HAP-1 (cell line): ENCODE measurements around the gene MAP7D3.
A peak's percentile ranks its signal among the peaks of the same experiment; 100 is the strongest.
"Not testable (repeated sequence)": the region's sequence is repeated elsewhere in the genome, so short reads cannot be mapped to it uniquely, and the experiment has no call there.

Experiments used
- DNase-seq, 2 experiments: peaks; one replicate each; pipeline ENCODE4 v3.0.0-alpha.2; 2016 to 2020; ENCODE audit warnings: low spot score in 2 of 2
- H3K27me3 ChIP-seq: fragments of 250-450 bp; sonication (Bioruptor Pico); 2 replicates; pipeline ENCODE4 v1.5.1; 2020; ENCODE audit warnings: low read depth, mild to moderate bottlenecking, moderate library complexity
- H3K36me3 ChIP-seq: fragments of 250-450 bp; sonication (Bioruptor Pico); replicated peaks from 2 replicates; pipeline ENCODE4 v1.5.1; 2020; ENCODE audit warnings: mild to moderate bottlenecking
- H3K4me1 ChIP-seq: fragments of 250-450 bp; sonication (Bioruptor Pico); 2 replicates; pipeline ENCODE4 v1.5.1; 2020; ENCODE audit warnings: mild to moderate bottlenecking
- H3K4me3 ChIP-seq: fragments of 250-450 bp; sonication (Bioruptor Pico); 2 replicates; pipeline ENCODE4 v1.5.1; 2020; ENCODE audit warnings: mild to moderate bottlenecking, moderate library complexity
- H3K9me3 ChIP-seq: fragments of 250-450 bp; sonication (Bioruptor Pico); 2 replicates; pipeline ENCODE4 v1.5.1; 2020; ENCODE audit warnings: mild to moderate bottlenecking, moderate library complexity
- in situ Hi-C: fragments of 300-500 bp; cut with MboI; formaldehyde crosslinking; loops from 3 replicates; pipeline ENCODE4 v1.14.3; 2020; ENCODE audit warnings: low sequenced_read_pairs, inconsistent platforms, mixed read lengths

The MAP7D3 gene, protein sequence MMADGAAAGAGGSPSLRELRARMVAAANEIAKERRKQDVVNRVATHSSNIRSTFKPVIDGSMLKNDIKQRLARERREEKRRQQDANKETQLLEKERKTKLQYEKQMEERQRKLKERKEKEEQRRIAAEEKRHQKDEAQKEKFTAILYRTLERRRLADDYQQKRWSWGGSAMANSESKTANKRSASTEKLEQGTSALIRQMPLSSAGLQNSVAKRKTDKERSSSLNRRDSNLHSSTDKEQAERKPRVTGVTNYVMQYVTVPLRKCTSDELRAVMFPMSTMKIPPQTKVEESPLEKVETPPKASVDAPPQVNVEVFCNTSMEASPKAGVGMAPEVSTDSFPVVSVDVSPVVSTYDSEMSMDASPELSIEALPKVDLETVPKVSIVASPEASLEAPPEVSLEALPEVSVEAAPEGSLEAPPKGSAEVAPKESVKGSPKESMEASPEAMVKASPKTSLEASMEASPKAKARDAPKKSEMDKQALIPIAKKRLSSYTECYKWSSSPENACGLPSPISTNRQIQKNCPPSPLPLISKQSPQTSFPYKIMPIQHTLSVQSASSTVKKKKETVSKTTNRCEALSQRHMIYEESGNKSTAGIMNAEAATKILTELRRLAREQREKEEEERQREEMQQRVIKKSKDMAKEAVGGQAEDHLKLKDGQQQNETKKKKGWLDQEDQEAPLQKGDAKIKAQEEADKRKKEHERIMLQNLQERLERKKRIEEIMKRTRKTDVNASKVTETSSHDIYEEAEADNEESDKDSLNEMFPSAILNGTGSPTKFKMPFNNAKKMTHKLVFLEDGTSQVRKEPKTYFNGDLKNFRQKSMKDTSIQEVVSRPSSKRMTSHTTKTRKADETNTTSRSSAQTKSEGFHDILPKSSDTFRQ

DNA sequence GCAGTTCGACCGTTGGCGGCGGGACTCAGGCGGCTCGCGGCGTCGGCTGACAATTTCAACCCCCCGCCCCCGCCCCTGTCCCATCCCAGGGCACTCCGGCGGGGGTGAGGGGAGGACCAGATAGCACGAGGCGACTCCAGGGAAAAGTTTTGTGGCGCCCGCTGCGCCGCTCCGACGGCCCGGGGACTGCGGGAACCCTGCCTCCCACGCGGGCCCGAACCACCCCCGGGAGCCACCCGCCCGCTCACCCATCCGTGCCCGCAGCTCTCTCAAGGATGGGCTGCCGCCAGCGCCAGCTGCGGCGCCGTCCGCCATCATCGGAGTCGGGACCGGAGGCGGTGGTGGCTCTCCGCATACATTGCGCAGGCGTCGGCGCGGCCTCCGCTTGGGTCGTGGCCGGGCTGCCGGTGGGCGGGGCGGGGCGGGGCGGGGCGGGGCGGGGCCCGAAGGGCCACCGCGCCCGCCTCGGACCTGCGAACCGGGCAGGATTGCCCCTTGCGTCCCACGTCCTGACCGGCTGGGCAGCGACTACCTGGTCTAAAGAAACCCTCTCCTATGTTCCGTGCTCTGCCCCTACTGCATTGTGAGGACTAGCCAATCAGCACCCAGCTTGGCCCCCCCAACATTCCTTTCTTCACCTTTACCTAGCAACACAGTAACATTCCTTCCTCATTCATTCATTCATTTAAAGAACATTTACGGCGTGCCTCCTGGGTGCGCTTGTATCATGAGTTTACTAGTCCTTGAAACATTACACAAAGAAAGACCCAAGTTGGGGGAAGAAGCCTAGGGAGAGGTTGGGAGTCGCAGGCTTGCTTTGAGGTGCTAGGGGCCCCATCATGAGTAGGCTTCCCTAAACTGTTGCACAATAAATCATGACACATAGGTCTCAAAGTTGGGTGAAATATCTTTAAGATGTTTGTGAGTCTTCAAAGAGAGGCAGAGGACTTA, at the start of gene MAP7D3:
TSS of gene MAP7D3 (minus strand) at position 360 of the 951 bp plus-strand sequence. CDS start at position 318, 42 bp downstream.
- H3K27me3 ChIP-seq: no peaks in the 10 kb centered on the region
- in situ Hi-C loops: no loop called here
- DNase-seq: peak; percentile 72 to 84

DNA sequence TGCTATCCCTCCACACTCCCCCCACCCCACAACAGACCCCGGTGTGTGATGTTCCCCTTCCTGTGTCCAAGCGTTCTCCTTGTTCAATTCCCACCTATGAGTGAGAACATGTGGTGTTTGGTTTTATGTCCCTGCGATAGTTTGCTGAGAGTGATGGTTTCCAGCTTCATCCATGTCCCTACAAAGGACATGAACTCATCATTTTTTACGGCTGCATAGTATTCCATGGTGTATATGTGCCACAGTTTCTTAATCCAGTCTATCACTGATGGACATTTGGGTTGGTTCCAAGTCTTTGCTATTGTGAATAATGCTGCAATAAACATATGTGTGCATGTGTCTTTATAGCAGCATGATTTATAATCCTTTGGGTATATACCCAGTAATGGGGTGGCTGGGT, 49.5 kb upstream of the MAP7D3 start, which contains the start of gene ADGRG4:
TSS of gene ADGRG4 (plus strand) at position 243 of the 400 bp plus-strand sequence. CDS start 7,815 bp downstream, outside the sequence.
- H3K4me1 ChIP-seq, in situ Hi-C loops, H3K4me3 ChIP-seq, H3K9me3 ChIP-seq, H3K27me3 ChIP-seq, H3K36me3 ChIP-seq, DNase-seq: not testable (repeated sequence)

More for the DNA sequence above, at the start of gene MAP7D3:
- Histone ChIP-seq H3K9me3 (no peaks in the 10 kb centered on the region), H3K4me1 (peaks cover 20% of the 10 kb centered on the region), H3K36me3 (no peaks in the 10 kb centered on the region; the same call in 1 of the 2 replicates), H3K4me3 (peak within 1 kb of the TSS; percentile 83)

DNA sequence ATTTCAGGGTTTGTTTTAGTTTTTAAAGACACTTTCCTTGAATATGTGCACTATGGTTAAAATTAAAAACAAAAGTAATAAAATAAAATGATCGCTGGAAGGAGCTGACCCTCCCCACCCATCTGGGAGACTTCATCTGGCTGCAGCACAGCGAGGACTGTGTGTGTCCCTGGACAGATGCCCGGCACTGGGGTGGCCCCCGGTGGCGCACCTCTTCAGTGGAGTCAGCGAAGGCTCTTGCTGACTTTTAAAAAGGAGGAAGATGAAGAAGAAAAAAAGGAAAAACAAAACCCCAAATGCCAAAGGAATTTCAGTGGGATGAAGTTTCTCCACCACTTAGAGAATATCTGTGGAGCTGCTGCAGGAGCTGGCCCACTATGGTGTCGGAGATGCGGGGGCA, 44.2 kb upstream of the MAP7D3 start:
- H3K36me3 ChIP-seq: no peaks in the 10 kb centered on the region
- in situ Hi-C loops: no loop called here

DNA sequence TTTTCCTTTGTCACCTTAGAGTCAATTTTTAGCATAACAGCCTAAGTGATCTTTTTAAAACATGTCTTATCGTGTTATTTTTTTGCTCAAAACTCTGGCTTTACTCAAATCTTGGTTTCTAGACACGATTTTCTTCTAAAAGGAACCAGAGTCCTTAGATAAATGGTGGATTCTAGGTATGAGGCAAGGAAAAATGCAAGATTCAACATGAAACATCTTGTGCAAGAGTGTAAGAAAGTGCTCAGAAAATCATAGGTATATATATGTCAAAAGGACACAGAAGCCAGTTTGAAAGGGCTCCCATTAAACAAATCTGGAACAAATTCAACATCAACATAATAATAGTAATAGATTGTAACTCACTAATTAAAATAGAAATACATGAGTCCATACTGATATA, 41.5 kb upstream of the MAP7D3 start:
- Histone ChIP-seq H3K9me3 (no peaks in the 10 kb centered on the region), H3K4me3 (no peak overlapping the region), H3K27me3 (0 out of 2 replicates have a peak, but pooled peaks cover 3% of the 10 kb centered on the region), H3K4me1 (no peaks in the 10 kb centered on the region), H3K36me3 (no peaks in the 10 kb centered on the region)
- in situ Hi-C loops: no loop called here
- DNase-seq: no peak

More for the DNA sequence above, 44.2 kb upstream of the MAP7D3 start:
- Histone ChIP-seq H3K4me1 (no peaks in the 10 kb centered on the region), H3K4me3 (no peak overlapping the region), H3K27me3 (0 out of 2 replicates have a peak, but pooled peaks cover 3% of the 10 kb centered on the region), H3K9me3 (no peaks in the 10 kb centered on the region; the same call in 1 of the 2 replicates)
- DNase-seq: no peak

DNA sequence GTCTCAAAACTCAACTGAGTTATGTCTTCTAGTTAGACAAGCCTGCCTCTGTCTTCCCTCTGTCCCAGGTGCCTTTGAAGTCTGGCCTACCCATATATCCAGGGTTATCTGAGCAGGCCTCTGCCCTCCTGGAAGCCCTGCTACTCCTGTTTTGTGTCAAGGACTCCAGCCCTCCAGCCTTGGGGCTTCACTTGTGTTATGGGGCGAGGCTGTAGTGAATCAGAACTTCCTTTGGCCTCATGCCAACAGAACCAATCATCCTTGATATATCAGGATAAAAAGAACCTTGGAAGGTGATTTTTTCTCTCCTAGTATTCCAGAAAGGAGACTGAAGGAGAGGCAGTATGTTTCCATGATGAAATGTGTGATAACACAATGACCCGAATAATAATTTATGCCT, 40.6 kb upstream of the MAP7D3 start:
- H3K36me3 ChIP-seq: no peaks in the 10 kb centered on the region
- H3K9me3 ChIP-seq: no peaks in the 10 kb centered on the region
- H3K4me1 ChIP-seq: no peaks in the 10 kb centered on the region
- no peak for DNase-seq
- H3K27me3 ChIP-seq: 0 out of 2 replicates have a peak, but pooled peaks cover 3% of the 10 kb centered on the region
- H3K4me3 ChIP-seq: no peak overlapping the region
- in situ Hi-C loops: no loop called here

DNA sequence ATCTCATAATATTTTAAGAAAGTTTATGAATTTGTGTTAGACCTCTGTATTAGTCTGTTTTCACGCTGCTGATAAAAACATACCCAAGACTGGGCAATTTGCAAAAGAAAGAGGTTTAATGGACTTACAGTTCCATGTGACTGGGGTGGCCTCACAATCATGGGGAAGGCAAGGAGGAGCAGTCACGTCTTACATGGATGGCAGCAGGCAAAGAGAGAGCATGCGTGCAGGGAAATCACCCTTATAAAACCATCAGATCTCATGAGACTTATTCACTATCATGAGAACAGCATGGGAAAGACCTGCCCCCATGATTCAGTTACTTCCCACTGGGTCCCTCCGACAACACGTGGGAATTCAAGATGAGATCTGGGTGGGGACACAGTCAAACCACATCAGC, 35.2 kb upstream of the MAP7D3 start:
- H3K36me3 ChIP-seq, H3K4me1 ChIP-seq, H3K4me3 ChIP-seq, H3K9me3 ChIP-seq, in situ Hi-C loops, DNase-seq, H3K27me3 ChIP-seq: not testable (repeated sequence)

DNA sequence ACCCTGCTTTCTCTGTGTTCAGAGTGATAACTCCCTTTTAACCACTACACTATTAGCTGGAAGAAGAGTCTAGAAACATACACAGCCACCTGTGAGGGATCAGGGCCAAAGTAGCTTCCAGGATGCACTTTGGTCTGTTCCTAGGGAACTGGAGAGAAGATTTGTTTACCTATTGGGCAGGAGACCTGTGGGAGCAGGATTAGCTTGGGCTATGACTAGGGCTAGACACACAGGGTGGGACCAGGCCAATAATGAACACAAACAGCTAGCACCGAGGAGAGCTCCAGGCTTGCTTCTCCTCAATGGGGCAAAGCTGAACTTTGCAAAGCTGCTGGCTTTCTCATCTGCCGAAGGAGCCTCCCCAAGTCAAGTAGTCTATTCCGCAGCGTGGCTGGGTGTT, 24.4 kb upstream of the MAP7D3 start:
- Histone ChIP-seq H3K27me3 (no peaks in the 10 kb centered on the region), H3K36me3 (no peaks in the 10 kb centered on the region), H3K4me3 (no peak overlapping the region), H3K4me1 (no peaks in the 10 kb centered on the region), H3K9me3 (no peaks in the 10 kb centered on the region)
- in situ Hi-C loops: no loop called here
- DNase-seq: no peak

DNA sequence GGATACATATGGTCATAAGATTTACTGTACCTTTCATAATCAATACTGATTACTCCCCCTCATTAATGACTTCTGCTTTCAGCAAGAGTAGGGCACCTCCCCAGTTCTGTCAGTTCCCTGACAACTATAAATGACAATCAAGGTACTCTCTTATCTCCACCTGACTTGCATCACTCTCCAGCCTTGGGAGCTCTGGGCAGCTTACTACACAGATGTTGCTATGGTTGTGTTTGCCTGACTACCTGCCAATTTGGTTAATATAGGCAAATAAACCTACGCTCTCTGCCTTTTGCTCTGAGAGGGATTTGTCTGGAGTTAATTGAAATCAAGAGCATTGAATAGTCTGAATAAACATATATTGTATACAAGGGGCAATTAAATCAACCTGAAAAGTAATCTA, 22.8 kb upstream of the MAP7D3 start:
- H3K27me3 ChIP-seq: no peaks in the 10 kb centered on the region
- no peaks in the 10 kb centered on the region for H3K36me3 ChIP-seq
- DNase-seq: no peak
- in situ Hi-C loops: no loop called here
- H3K4me3 ChIP-seq: no peak overlapping the region
- no peaks in the 10 kb centered on the region for H3K4me1 ChIP-seq
- H3K9me3 ChIP-seq: no peaks in the 10 kb centered on the region

DNA sequence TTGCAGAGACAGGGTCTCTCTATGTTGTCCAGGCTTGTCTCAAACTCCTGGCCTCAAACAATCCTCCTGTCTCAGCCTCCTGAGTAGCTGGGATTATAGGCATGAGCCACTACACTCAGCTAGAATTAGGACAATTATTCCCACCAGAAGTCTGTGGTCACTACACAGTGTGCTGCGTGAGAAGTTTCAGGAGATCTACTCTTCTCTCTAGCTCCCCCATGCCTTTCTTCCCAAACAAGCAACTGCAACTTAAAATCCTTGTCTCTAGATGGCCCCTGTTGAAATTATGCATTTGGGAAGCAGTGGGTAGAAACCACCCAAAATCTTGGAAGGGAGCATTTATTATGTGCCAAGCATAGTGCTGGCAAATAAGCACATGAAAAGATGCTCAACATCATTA, 21.1 kb upstream of the MAP7D3 start:
- Histone ChIP-seq H3K27me3 (no peaks in the 10 kb centered on the region), H3K4me1 (no peaks in the 10 kb centered on the region)
- in situ Hi-C loops: no loop called here

DNA sequence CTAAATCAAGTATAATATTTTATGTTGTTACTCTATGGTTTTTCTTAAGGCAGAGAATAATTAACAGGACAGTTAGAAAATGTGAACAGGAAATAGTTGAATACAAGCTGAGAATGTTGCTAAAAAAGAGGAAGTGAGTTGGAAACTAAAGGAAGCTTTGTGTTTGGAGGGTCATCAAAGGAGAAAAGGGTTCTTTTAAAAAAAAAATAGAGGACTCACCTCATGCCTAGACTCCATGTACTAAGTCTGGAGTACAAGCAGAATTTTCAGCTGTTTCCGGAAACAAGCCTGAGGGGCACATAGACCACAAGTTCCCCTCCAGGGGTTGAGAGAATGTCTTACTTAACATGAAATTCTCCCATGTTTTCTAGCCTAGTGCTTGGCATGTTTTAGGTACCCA, 20.1 kb upstream of the MAP7D3 start:
- H3K4me3 ChIP-seq: no peak overlapping the region
- H3K9me3 ChIP-seq: no peaks in the 10 kb centered on the region
- in situ Hi-C loops: no loop called here
- H3K36me3 ChIP-seq: no peaks in the 10 kb centered on the region
- no peak for DNase-seq
- no peaks in the 10 kb centered on the region for H3K27me3 ChIP-seq
- H3K4me1 ChIP-seq: no peaks in the 10 kb centered on the region

More for the DNA sequence above, 21.1 kb upstream of the MAP7D3 start:
- DNase-seq: peak in 1 of 2 experiments; percentile 26
- Histone ChIP-seq H3K36me3 (no peaks in the 10 kb centered on the region), H3K9me3 (no peaks in the 10 kb centered on the region), H3K4me3 (no peak overlapping the region)

DNA sequence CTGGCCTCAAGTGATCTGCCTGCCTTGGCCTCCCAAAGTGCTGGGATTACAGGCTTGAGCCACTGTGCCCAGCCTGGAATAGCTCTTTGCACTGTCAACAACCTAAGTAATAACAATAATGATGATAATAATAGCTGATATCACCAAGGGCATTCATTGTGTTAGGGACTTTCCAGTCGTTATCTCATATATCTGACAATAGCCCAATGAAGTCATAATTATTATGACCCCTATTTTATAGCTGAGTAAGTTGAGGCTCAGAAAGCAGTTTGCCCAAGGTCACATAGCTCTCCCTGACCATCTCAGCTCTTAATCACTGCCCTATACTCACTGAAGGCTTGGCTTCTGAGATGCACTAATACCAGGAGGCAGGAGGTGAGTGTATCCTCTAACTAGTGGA, 18.7 kb upstream of the MAP7D3 start:
- H3K36me3 ChIP-seq: no peaks in the 10 kb centered on the region
- in situ Hi-C loops: no loop called here
- DNase-seq: no peak
- H3K4me3 ChIP-seq: no peak overlapping the region
- H3K27me3 ChIP-seq: no peaks in the 10 kb centered on the region
- H3K4me1 ChIP-seq: no peaks in the 10 kb centered on the region
- no peaks in the 10 kb centered on the region for H3K9me3 ChIP-seq

DNA sequence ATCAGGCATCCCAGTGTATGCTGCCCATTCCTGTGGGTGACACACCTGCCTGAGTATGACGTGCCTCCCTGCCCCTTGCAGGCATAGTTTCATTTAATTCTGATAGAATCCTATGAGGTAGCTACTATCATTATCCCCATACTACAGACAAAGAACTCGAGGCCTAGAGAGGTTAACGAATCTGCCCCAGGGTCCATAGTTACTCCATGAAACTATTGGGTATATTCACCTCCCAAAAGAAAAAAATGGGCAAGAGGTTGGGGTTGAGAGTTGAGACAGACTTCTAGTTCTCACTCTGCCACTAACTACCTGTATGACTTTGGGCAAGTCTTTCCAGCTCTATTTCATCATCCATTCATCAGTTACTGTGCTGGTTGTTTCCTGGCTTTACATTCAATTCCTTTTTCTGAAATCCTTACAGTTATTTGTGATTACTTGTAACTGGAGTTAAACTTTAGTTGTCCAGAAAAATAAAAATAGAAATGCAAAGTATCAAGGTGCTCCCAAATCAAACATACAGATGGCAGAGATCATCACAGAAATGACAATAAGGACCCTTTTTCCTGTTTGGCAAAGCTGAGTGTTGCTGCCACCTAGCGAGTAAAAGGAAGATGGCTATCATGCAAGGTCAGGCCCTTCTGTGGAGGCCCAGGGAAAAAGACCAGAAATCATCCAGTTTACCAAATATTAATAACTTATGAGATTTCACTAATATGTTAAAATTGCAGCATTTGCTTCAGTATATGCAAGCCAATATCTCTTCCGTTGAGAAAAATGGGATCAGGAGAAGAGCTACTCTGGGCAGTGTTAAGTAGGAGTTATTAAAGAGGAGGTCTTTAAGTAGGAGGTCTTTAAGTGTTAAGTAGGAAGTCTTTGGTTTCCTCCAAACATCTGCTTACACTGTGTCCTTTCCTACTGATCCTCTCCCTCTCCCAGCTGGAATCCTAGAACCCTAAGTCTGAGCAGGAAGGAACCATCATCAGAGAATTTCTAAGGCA, 17.1 kb upstream of the MAP7D3 start:
- in situ Hi-C loops: no loop called here
- Histone ChIP-seq H3K4me3 (no peak overlapping the region), H3K4me1 (no peaks in the 10 kb centered on the region), H3K27me3 (no peaks in the 10 kb centered on the region), H3K9me3 (no peaks in the 10 kb centered on the region), H3K36me3 (no peaks in the 10 kb centered on the region)
- DNase-seq: peak; percentile 36 to 70
